Neural progenitor cell (in vitro differentiated cells): ENCODE data around the gene B4GALT5. TPM values are rescaled to one million over a fixed set of nuclear protein-coding genes. Genes with fewer than 3 reads are reported as not detected.

Experiments used
- DNase-seq: peaks from one replicate; pipeline ENCODE4 v3.0.0-alpha.2; 2016; ENCODE audit warnings: low spot score
- H2AFZ ChIP-seq: fragments of 200-600 bp; sonication (generic); replicated peaks from 2 replicates; pipeline ENCODE4 v1.6.1; 2016; ENCODE audit warnings: antibody characterized with exemption
- H3F3A ChIP-seq: fragments of 200-600 bp; sonication (generic); 2 replicates; pipeline ENCODE4 v1.6.1; 2016; ENCODE audit warnings: antibody characterized with exemption, low read depth
- H3K27ac ChIP-seq: fragments of 200-600 bp; sonication (generic); 2 replicates; pipeline ENCODE4 v1.5.1; 2016; ENCODE audit warnings: mild to moderate bottlenecking
- H3K27me3 ChIP-seq: fragments of 200-600 bp; sonication (generic); 2 replicates; pipeline ENCODE4 v1.6.1; 2016; ENCODE audit warnings: mild to moderate bottlenecking, moderate library complexity
- H3K36me3 ChIP-seq: fragments of 200-600 bp; sonication (generic); 2 replicates; pipeline ENCODE4 v1.5.1; 2016
- H3K4me1 ChIP-seq: fragments of 200-600 bp; sonication (generic); 2 replicates; pipeline ENCODE4 v1.6.1; 2016; ENCODE audit warnings: mixed run types
- H3K4me2 ChIP-seq: fragments of 200-600 bp; sonication (generic); 2 replicates; pipeline ENCODE4 v1.6.1; 2016
- H3K4me3 ChIP-seq: fragments of 200-600 bp; sonication (generic); 2 replicates; pipeline ENCODE4 v1.5.1; 2016
- H3K79me2 ChIP-seq: fragments of 200-600 bp; sonication (generic); 2 replicates; pipeline ENCODE4 v1.6.1; 2016; ENCODE audit warnings: low read depth
- H3K9ac ChIP-seq: fragments of 200-600 bp; sonication (generic); 2 replicates; pipeline ENCODE4 v1.6.1; 2016
- H3K9me3 ChIP-seq: fragments of 200-600 bp; sonication (generic); 2 replicates; pipeline ENCODE4 v1.5.1; 2016; ENCODE audit warnings: low read depth
- H4K20me1 ChIP-seq: fragments of 200-600 bp; sonication (generic); 2 replicates; pipeline ENCODE4 v1.6.1; 2016; ENCODE audit warnings: low read depth
- H3K27ac Mint-ChIP-seq: 3 replicates; pipeline ENCODE4 v1.8.0; 2021; ENCODE audit warnings: mixed read lengths
- H3K27me3 Mint-ChIP-seq: 2 replicates; pipeline ENCODE4 v1.8.0; 2022; ENCODE audit warnings: low read depth, mild to moderate bottlenecking, inconsistent platforms, moderate library complexity, mixed read lengths; ENCODE audit not compliant: insufficient read depth
- H3K36me3 Mint-ChIP-seq: 3 replicates; pipeline ENCODE4 v1.8.0; 2021; ENCODE audit warnings: mixed read lengths
- H3K4me1 Mint-ChIP-seq: 3 replicates; pipeline ENCODE4 v1.8.0; 2021; ENCODE audit warnings: mixed read lengths
- H3K4me3 Mint-ChIP-seq: 3 replicates; pipeline ENCODE4 v1.8.0; 2021; ENCODE audit warnings: mild to moderate bottlenecking, moderate library complexity, mixed read lengths
- H3K9me3 Mint-ChIP-seq: 3 replicates; pipeline ENCODE4 v1.8.0; 2020; ENCODE audit warnings: mixed read lengths
- CTCF ChIP-seq: fragments of 200-600 bp; sonication (generic); IDR thresholded peaks from 2 replicates; pipeline ENCODE4 v1.5.1; 2017; ENCODE audit warnings: antibody characterized with exemption, mild to moderate bottlenecking
- EZH2 ChIP-seq: fragments of 200-600 bp; sonication (generic); IDR thresholded peaks from 2 replicates; pipeline ENCODE4 v1.6.1; 2017; ENCODE audit warnings: antibody characterized with exemption, mild to moderate bottlenecking, moderate library complexity
- EZH2phosphoT487 ChIP-seq: fragments of 200-600 bp; sonication (generic); IDR thresholded peaks from 2 replicates; pipeline ENCODE4 v1.6.1; 2017; ENCODE audit warnings: antibody characterized with exemption
- total RNA-seq: library from RNA; depleted of rRNA; stranded (reverse); fragments of >200 nt; gene quantifications from 2 replicates; pipeline ENCODE4 v1.2.3, GENCODE V29; 2015; ENCODE audit warnings: low replicate concordance

The B4GALT5 gene
- total RNA-seq, 1 donor from 2014 or later = 60.1 TPM

- Histone ChIP-seq H3K9me3 (no peaks in the 10 kb centered on the region), H3K79me2 (no peaks in the 10 kb centered on the region), H3K36me3 (no peaks in the 10 kb centered on the region), H4K20me1 (no peaks in the 10 kb centered on the region), H2AFZ (no peak overlapping the region), H3K27ac (no peak overlapping the region), H3K27me3 (no peaks in the 10 kb centered on the region), H3K4me3 (no peak overlapping the region), H3F3A (peaks cover 4% of the 10 kb centered on the region), H3K9ac (no peak overlapping the region), H3K4me2 (no peak overlapping the region), H3K4me1 (no peaks in the 10 kb centered on the region)
- peaks cover under 1% of the 10 kb centered on the region for H3K4me1 Mint-ChIP-seq
- H3K4me3 Mint-ChIP-seq = no peak overlapping the region
- H3K9me3 Mint-ChIP-seq = peaks cover 4% of the 10 kb centered on the region
- TF ChIP-seq CTCF = no peak
- TF ChIP-seq EZH2phosphoT487 = no peak
- no peak for TF ChIP-seq EZH2
- peaks cover 3% of the 10 kb centered on the region for H3K27me3 Mint-ChIP-seq
- DNase-seq = no peak
- no peak overlapping the region for H3K27ac Mint-ChIP-seq
- no peaks in the 10 kb centered on the region for H3K36me3 Mint-ChIP-seq
These were observed 128.0 kb downstream of the B4GALT5 start for GRCh38 chr20:49585585-49586245.

- DNase-seq = no peak
- Histone ChIP-seq H3K36me3 (no peaks in the 10 kb centered on the region), H3F3A (peaks cover 4% of the 10 kb centered on the region), H3K27ac (no peak overlapping the region), H4K20me1 (no peaks in the 10 kb centered on the region), H3K9me3 (no peaks in the 10 kb centered on the region), H3K9ac (no peak overlapping the region), H3K27me3 (no peaks in the 10 kb centered on the region), H3K4me3 (no peak overlapping the region), H3K4me2 (no peak overlapping the region), H3K4me1 (peaks cover 7% of the 10 kb centered on the region), H2AFZ (no peak overlapping the region), H3K79me2 (no peaks in the 10 kb centered on the region)
- peaks cover 3% of the 10 kb centered on the region for H3K27me3 Mint-ChIP-seq
- peaks cover 9% of the 10 kb centered on the region for H3K4me1 Mint-ChIP-seq
- peaks cover 4% of the 10 kb centered on the region for H3K9me3 Mint-ChIP-seq
- TF ChIP-seq CTCF = no peak
- no peak for TF ChIP-seq EZH2phosphoT487
- no peak for TF ChIP-seq EZH2
- H3K27ac Mint-ChIP-seq = peak overlapping the region; percentile 22
- no peaks in the 10 kb centered on the region for H3K36me3 Mint-ChIP-seq
- no peak overlapping the region for H3K4me3 Mint-ChIP-seq
These were observed 129.0 kb downstream of the B4GALT5 start for GRCh38 chr20:49584418-49585382.

GRCh38 chr20:49583669-49584417, 129.8 kb downstream of the B4GALT5 start:
- peaks cover 4% of the 10 kb centered on the region for H3F3A ChIP-seq
- DNase-seq = no peak
- no peaks in the 10 kb centered on the region for H3K79me2 ChIP-seq
- Mint-ChIP-seq H3K4me1 (peaks cover 11% of the 10 kb centered on the region), H3K27ac (no peak overlapping the region), H3K36me3 (no peaks in the 10 kb centered on the region), H3K27me3 (no peaks in the 10 kb centered on the region), H3K4me3 (no peak overlapping the region), H3K9me3 (peaks cover 4% of the 10 kb centered on the region)
- no peaks in the 10 kb centered on the region for H4K20me1 ChIP-seq
- peak overlapping the region; percentile 84 for H2AFZ ChIP-seq
- no peaks in the 10 kb centered on the region for H3K9me3 ChIP-seq
- H3K36me3 ChIP-seq = no peaks in the 10 kb centered on the region
- H3K27ac ChIP-seq = no peak overlapping the region
- no peak overlapping the region for H3K4me3 ChIP-seq
- H3K9ac ChIP-seq = no peak overlapping the region
- no peak overlapping the region for H3K4me2 ChIP-seq
- H3K4me1 ChIP-seq = peaks cover 7% of the 10 kb centered on the region
- H3K27me3 ChIP-seq = no peaks in the 10 kb centered on the region
- TF ChIP-seq EZH2 = no peak
- no peak for TF ChIP-seq CTCF
- TF ChIP-seq EZH2phosphoT487 = no peak
